NAMALWA (cell line): ENCODE data around the gene G6PC3.
A peak's percentile ranks its signal among the peaks of the same experiment; 100 is the strongest.

Experiments used
- DNase-seq: peaks from one replicate; pipeline ENCODE4 v3.0.0-alpha.2; 2015; ENCODE audit warnings: low spot score

The G6PC3 gene

GRCh38 chr17:44122816-44123355 is 52.4 kb downstream of the G6PC3 start:
- peak; percentile 47 for DNase-seq

- peak; percentile 95 for DNase-seq
Observed at GRCh38 chr17:44123356-44124117, 53.0 kb downstream of the G6PC3 start, which contains the start of gene HDAC5. Gene HDAC5 (minus strand): TSS chr17:44123641. CDS start chr17:44117515, 6,126 bp downstream.

GRCh38 chr17:44124118-44124438 is 53.5 kb downstream of the G6PC3 start:
- no peak for DNase-seq
